GM19099 (cell line): ENCODE results near the gene SLC8A1.

ENCODE experiments used
- POLR2A ChIP-seq: IDR thresholded peaks from 3 replicates; pipeline ENCODE4 v1.6.1; 2011; ENCODE audit warnings: low read depth; ENCODE audit not compliant: insufficient read length; ENCODE audit errors: extremely low read depth

The SLC8A1 gene

DNA sequence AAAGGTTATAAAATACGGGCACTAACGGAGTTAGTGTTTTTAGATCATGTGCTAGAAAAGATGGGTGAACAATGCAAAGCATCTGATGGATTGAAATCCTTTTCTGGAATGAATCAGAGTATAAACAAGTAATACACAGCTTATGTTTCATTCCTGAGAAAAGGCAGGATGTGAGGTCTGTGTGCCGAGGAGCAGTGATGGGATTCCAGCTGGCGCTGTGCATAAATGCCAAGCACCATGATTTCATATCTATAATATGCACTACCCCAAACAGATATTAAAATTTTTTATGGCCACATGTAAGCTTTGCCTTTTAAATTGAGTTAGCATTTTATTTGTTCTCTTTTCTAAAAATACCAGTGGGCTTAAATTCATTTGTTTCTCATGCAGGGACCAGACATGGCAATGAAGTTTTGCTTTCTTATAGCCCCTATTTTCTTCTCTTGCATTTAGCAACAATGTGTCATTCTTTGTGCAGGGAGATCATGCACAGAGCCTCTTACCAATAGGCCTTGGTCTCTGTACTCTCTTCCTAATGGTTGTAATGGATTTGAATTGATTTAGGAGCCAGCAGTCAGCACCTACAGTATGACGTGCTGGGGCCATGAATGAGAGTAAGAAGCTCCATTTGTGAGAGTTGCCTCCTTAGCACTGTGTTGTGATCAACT is 323.9 kb downstream of the SLC8A1 start:
- TF ChIP-seq POLR2A = no peak

DNA sequence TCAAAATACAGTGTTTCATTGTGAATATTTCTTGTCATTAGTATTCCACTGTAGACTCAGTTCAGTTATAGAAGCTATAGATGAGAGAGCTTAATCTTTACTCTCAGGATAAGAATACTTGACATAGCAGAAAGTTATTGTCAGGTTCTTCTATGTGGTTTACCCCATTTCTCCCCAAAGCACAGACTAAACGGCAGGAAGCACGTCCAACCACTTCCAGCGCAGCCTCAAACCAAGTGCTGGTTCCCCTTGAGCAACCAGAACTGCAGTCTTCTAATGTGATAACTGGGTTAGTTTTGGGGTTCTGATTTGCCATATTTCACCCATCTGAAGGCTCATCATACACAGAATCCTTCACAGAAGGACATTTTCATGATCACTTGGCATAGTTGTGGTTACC is 324.7 kb downstream of the SLC8A1 start:
- no peak for TF ChIP-seq POLR2A

DNA sequence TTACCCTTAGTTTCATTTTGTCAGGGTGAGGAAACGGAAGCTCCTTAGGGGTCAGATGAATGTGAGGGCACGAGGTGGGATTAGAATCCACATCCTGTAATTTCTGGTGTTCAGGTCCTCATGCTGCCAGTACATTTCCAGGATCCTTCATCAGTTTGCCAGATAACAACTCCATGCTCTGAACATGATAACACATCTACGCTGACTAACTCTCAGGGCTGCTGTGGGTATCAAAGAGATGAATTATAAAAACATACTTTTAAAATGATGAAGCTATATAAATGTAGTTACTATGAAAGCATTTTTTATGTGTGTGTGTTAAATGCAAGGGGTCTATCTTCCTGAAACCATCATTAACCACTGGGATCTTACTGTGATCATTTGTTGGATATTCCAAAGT is 325.9 kb downstream of the SLC8A1 start:
- no peak for TF ChIP-seq POLR2A

DNA sequence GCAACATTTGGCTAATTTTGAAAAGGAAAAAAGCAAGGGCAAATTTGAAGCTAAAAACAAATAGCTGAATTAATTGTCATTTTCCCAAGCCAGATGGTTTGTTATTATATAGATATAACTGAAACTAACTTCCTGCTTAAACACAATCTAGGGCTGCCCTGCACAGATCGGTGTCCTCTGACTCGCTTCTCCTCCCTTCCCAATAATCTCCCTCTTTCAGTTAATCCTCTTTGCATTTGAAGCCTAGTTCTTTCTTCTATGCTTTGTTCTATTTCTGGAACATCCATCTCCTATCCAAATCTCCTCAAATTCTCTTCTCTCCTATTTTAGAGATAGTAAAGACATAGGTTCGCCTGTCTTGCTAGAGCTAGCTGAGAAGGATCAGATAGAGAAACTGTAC is 328.1 kb downstream of the SLC8A1 start:
- no peak for TF ChIP-seq POLR2A

DNA sequence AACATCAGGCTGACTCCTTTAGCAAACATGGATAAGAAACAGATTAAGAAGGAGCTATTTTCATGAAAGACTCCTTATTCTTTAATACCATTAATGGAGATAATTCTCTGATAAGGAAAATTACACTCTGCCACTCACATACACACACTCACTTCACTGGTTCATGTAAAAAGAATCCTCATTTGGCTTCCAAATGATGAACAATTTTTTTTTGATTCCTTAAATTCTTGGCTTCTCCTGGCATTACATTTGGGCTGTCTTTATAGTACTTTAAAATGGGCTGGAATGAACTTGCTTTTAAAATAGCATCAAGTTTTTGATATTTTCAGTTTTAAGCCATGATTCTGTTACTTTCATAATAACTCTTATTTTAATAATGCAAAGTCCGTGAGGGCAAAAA is 328.6 kb downstream of the SLC8A1 start:
- TF ChIP-seq POLR2A = no peak

DNA sequence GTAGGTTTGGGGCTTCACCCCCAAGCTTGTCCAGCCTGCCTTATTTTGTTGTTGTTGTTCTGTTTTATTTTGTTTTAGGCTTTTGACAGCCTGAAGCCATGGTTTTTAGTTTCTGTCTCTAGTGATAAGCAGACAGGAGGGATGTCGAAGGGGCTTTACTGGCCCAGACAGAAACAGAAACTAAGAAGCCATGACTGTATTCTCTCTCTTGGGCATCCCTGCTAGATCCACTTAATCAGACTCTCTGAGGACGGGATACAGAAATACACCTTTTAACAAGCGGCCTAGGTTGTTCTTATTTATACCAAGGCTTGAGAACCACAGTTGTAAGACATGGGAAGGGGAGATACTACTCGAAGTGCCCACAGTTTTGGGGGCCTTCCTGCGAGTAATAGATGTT is 330.9 kb downstream of the SLC8A1 start:
- no peak for TF ChIP-seq POLR2A

DNA sequence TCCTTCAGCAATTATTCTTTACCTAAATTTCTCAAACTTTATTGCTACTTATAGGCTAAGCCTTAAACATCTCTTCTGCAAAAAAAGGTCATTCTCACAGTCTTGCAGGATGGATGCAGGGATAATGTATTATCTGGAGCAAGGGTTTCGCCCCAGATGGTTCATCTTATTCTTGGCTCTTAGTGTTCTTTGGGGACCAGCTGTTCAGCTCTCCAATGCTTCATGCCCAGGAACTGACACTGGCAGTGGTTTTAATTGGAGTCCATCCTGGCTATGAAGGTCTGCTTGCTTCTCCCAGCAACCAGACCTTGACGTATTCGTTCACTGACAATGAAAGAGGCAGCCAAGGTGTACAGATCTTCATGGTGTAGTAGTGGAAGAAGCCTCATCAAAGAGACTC is 331.9 kb downstream of the SLC8A1 start:
- TF ChIP-seq POLR2A = no peak

DNA sequence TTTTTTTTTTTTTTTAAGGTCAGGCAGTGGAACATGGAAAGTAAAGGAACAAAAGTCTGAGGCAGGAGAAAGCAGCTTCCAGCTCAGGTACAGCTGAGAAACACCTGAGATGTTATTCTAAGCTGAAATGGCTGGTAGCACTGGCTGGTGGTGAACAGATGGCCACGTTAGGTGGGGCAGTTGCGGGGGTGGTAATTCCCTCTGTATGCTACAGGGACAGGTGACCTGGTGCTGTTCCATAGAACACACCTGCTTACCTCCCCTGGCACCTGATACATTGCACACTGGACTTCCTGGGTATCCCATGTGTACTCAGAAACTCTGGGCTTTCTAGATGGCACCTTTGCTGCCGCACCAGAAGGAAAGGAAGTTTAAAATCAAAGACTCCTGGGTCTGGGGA is 333.3 kb downstream of the SLC8A1 start:
- TF ChIP-seq POLR2A = no peak

DNA sequence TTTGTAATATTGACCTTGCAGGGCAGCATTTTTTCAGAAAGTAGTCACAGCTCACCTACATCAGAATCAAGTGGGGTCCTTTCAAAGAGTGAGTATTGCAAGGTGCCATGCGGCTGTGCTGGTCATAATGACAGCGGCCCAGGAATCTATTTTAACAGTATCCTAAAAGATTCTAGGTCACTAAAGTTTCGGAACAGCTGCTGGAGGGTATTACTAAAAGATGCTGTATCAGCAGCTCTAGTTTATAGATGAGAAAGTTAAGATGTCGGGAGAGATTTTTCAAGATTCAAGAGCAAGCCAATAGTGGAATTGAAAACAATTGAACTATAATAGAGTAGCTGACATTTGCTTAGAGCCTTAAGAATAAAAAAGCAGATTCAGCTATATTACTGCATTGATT is 336.0 kb downstream of the SLC8A1 start:
- no peak for TF ChIP-seq POLR2A

DNA sequence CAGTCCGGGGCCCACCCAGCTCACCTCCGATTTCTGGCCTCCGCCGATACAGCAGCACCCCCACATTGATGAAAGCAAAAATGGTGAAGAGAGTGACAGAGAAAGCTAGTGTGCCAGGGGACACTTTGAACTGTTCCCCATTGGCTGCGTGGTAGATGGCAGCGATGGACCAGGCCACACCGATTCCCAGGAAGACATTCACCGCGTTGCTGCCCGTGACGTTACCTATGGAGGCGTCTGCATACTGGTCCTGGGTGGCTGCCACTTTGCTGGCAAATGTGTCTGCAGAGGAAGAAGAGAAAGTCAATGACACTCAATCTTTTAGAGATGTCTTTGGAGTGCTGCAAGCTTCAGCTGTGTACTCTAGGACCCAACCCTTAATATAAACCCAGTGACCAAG is 336.5 kb downstream of the SLC8A1 start:
- no peak for TF ChIP-seq POLR2A

DNA sequence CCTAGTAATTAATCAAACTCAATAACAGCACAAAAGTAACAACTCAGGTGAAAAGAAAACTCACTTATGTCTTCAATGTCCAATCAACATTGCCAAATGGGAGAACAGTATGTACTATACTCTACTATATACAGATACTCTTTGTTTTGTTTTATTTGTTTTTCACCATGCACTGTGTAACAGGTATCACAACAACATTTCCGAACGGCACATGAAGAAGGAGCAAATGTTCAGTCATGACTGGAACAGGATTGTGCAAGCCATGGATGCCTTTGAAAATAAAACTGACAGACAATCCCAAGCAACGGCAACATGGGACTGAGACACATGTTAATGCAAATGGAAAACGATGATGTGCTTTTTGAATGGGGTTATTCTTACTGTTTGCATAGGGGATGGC is 337.9 kb downstream of the SLC8A1 start:
- no peak for TF ChIP-seq POLR2A

DNA sequence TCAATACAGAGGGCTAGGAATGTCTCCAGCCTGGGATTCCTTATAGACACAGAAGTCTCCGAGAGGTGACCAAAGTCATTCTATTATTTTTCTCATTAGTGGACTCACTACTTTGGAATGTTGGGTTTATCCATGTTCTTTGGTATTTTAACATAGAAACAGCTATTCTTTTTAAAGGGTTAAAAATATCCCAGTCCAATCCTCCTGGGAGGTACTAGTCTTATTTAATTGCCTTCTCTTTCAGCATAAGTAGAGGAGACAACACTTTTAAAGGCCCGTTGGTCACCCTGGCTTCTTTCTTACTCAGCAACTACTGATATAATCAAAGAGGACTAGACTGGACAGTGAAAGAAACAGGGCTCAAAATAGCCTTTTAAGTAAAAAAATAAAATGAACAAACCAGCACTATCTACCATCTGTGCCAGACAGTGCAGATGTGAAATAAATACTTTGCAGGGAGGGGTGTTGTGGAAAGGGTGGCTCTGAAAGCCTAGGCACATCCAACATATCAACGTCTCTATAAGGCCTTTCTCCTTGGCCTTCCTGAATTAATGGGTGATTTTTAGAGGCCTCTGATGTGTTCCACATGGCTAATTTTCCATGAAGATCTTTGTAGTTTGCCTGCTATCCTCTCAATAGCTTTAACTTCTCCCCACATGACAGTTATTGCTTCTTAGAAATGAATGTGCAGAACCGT is 338.5 kb downstream of the SLC8A1 start:
- TF ChIP-seq POLR2A = no peak

DNA sequence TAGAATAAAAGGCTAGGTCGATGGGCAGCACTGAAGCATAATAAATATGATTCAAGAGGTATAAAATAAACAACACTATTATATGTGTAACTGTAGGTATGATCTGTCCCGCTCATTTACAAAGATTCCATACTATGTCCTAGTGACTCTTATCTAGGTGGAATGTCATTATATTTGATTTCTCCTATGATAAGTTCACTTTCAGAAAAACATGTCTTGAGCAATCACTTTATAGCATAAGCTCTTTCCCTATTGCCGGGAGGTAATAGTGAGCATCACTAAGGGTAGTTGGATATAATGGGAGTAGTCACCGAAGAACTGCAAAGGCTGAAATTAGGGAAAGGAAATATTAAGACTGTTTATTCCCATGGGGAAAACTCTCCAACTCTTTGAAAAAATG is 342.5 kb downstream of the SLC8A1 start:
- TF ChIP-seq POLR2A = no peak

DNA sequence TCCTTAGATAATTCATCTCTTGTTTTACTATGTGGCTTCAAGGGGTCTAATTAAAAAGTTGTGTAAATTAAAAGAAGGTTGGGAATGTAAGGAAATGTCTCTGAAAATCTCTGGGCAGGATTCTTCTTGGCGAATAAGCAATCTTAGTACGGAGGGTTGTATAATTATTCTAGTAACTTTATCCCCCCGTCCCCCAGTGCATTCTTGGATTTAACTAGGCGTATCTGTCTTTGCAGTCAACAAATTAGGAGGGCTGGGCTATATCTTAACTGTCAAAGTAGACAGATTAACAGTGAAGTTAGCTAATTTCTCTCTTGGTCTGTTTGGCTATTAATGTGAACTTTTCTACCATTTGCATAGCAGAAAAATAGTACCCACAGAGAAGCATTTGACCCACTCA is 343.0 kb downstream of the SLC8A1 start:
- TF ChIP-seq POLR2A = no peak

DNA sequence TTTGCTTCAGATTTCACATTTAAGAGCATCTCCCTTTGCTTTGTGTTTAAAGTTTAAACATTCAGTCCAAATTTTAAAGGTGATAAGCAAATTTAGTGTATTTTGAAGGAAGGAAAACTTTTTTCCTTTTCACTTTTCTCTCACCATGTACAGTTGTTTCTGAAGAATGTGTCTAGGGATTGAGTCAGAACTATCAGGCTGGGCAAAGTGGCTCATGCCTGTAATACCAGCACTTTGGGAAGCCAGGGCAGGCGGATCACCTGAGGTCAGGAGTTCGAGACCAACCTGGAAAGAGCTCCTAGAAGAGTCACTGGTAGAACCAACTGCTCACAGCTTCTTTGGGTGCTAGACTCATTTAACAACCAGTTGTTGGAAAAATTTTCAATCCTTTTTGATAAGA is 345.8 kb downstream of the SLC8A1 start:
- TF ChIP-seq POLR2A = no peak

DNA sequence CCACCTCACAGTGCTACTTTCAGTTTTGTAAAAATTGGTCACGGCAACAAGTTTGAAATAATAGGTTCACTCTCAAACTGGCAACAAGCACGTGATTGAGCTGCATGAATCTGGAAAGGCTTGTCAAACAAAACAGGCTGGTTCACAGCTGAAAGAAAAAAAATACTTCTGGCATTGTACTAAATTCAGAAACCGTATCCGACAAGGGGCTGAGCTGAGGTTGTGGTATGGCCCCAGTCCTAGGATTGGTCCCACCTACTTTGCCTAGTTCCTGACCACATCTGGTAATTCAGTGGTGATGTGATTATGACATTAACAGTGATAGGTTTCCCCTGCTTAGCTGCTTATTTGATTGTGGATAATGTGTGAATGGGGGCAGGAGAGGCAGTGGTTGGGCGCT is 346.3 kb downstream of the SLC8A1 start:
- no peak for TF ChIP-seq POLR2A

DNA sequence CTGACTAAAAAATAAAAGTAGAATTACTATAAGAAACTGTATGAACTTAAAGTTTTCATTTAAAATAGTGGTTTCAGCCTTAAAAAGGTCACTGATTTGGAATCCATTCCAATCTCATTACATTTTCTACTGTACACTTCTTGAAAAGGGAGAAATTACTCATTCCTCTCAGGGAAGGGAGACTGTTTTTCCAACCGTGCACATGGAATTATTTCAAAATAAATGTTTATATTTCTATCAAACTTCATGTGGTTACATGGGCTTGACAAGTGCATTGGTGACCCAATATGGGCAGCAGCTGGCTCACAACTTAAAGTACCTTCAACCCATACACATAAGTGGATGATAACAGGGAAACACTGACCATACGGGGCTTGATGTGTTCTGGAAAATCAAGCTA is 348.3 kb downstream of the SLC8A1 start:
- no peak for TF ChIP-seq POLR2A

DNA sequence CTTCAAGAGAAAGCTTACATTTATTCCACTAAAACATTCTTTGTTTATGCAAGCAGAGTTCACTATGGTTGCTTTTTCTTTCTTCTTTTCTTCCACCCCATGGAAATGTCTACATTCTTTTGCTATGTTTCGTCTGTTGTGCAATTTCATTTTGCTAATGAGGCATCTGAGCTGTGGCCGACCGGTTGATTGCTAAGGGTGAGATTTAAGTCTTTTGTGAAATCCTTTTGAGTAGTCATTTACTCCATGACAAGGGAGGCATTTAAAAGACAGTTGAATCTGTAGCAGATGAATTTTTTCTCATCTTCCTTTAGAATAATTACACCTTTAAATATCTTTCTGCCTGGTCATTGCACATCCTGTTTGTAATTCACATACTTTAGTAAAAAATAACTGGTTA is 348.7 kb downstream of the SLC8A1 start:
- TF ChIP-seq POLR2A = no peak

DNA sequence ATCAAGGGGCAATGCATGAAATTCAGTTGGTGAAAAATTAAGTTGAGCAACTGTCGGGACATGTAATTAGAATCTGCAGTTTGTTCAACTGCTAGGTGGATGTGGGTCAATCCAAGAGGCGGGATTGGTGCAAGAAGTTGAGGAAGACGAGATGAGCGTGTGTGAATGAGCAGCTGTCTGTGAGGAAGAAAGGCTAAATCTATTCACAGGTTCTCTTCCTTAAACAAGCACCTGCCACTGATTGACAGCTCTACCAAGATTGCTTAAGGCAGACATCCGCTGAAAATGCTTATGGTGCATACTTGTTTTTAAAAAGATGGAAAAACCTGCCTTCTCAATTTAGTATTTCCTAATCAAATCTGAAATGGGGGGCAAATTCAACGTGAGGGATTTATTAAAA is 349.4 kb downstream of the SLC8A1 start:
- no peak for TF ChIP-seq POLR2A
